DOHH2 (cell line): Measurements from ENCODE around the gene VTA1.

Experiments
- H3F3A ChIP-seq: fragments of 200-600 bp; sonication (generic), shearing (Covaris generic); 2 replicates; pipeline ENCODE4 v1.6.0; 2016; ENCODE audit warnings: antibody characterized with exemption, mild to moderate bottlenecking; ENCODE audit not compliant: control insufficient read depth, insufficient read depth
- H3K27ac ChIP-seq: fragments of 200-600 bp; sonication (generic); 2 replicates; pipeline ENCODE4 v1.5.1; 2014; ENCODE audit warnings: low read depth, mild to moderate bottlenecking, low read length, moderate library complexity
- H3K27me3 ChIP-seq: fragments of 200-600 bp; sonication (generic); 2 replicates; pipeline ENCODE4 v1.6.1; 2014; ENCODE audit warnings: mild to moderate bottlenecking, low read length, mixed read lengths; ENCODE audit not compliant: control insufficient read depth
- H3K36me3 ChIP-seq: fragments of 200-600 bp; sonication (generic); 2 replicates; pipeline ENCODE4 v1.6.1; 2014; ENCODE audit warnings: mild to moderate bottlenecking, low read length, moderate library complexity, mixed read lengths; ENCODE audit not compliant: control insufficient read depth
- H3K4me1 ChIP-seq: fragments of 200-600 bp; sonication (generic); 2 replicates; pipeline ENCODE4 v1.6.1; 2014; ENCODE audit warnings: mild to moderate bottlenecking, low read length, mixed read lengths; ENCODE audit not compliant: control insufficient read depth
- H3K4me2 ChIP-seq: fragments of 200-600 bp; sonication (generic); 2 replicates; pipeline ENCODE4 v1.6.0; 2014; ENCODE audit warnings: mild to moderate bottlenecking, low read length, moderate library complexity
- H3K4me3 ChIP-seq: fragments of 200-600 bp; sonication (generic); 2 replicates; pipeline ENCODE4 v1.5.1; 2014; ENCODE audit warnings: mild to moderate bottlenecking, low read length, mixed read lengths
- H3K79me2 ChIP-seq: fragments of 200-600 bp; sonication (generic); 2 replicates; pipeline ENCODE4 v1.6.1; 2014; ENCODE audit warnings: mild to moderate bottlenecking, low read length, mixed read lengths; ENCODE audit not compliant: control insufficient read depth
- H3K9me2 ChIP-seq: fragments of 200-600 bp; sonication (generic); replicated peaks from 2 replicates; pipeline ENCODE4 v1.6.1; 2014; ENCODE audit warnings: mild to moderate bottlenecking, low read length, mixed read lengths; ENCODE audit not compliant: control insufficient read depth
- H3K9me3 ChIP-seq: fragments of 200-600 bp; sonication (generic); 2 replicates; pipeline ENCODE4 v1.6.1; 2014; ENCODE audit warnings: antibody characterized with exemption, low read length, mixed read lengths; ENCODE audit not compliant: control insufficient read depth, insufficient read depth
- H4K20me1 ChIP-seq: fragments of 200-600 bp; sonication (generic); 2 replicates; pipeline ENCODE4 v1.6.0; 2014; ENCODE audit warnings: low read depth, mild to moderate bottlenecking, antibody characterized with exemption, low read length, moderate library complexity; ENCODE audit not compliant: control insufficient read depth, insufficient read depth
- CTCF ChIP-seq: fragments of 200-600 bp; sonication (generic); IDR thresholded peaks from one replicate; pipeline ENCODE4 v1.5.1; 2014; ENCODE audit warnings: antibody characterized with exemption, mild to moderate bottlenecking, low read depth, low read length; ENCODE audit not compliant: poor library complexity, severe bottlenecking
- EZH2phosphoT487 ChIP-seq: fragments of 200-600 bp; sonication (generic); IDR thresholded peaks from 2 replicates; pipeline ENCODE4 v1.6.1; 2017; ENCODE audit warnings: borderline replicate concordance, mild to moderate bottlenecking, antibody characterized with exemption, low read length, moderate library complexity, mixed read lengths

VTA1 gene

GRCh38 chr6:142162780-142163179 lies 15.7 kb downstream of the VTA1 start:
- no peaks in the 10 kb centered on the region for H3K27me3 ChIP-seq
- no peaks in the 10 kb centered on the region for H3F3A ChIP-seq
- H3K27ac ChIP-seq: no peak overlapping the region
- no peaks in the 10 kb centered on the region for H3K9me3 ChIP-seq
- peaks cover 75% of the 10 kb centered on the region for H3K79me2 ChIP-seq
- no peak for TF ChIP-seq CTCF
- TF ChIP-seq EZH2phosphoT487: no peak
- peaks cover 10% of the 10 kb centered on the region for H3K36me3 ChIP-seq
- no peaks in the 10 kb centered on the region for H4K20me1 ChIP-seq
- no peak overlapping the region for H3K4me3 ChIP-seq
- no peak overlapping the region for H3K4me2 ChIP-seq
- H3K9me2 ChIP-seq: no peaks in the 10 kb centered on the region
- H3K4me1 ChIP-seq: no peaks in the 10 kb centered on the region

- no peaks in the 10 kb centered on the region for H3F3A ChIP-seq
- no peaks in the 10 kb centered on the region for H3K4me1 ChIP-seq
- H3K27me3 ChIP-seq: no peaks in the 10 kb centered on the region
- H4K20me1 ChIP-seq: no peaks in the 10 kb centered on the region
- H3K4me2 ChIP-seq: no peak overlapping the region
- no peak overlapping the region for H3K27ac ChIP-seq
- H3K4me3 ChIP-seq: no peak overlapping the region
- H3K9me2 ChIP-seq: no peaks in the 10 kb centered on the region
- H3K9me3 ChIP-seq: no peaks in the 10 kb centered on the region
- peaks cover 54% of the 10 kb centered on the region for H3K79me2 ChIP-seq
- peaks cover 20% of the 10 kb centered on the region for H3K36me3 ChIP-seq
- no peak for TF ChIP-seq EZH2phosphoT487
- TF ChIP-seq CTCF: no peak
Measured at GRCh38 chr6:142165227-142165626, 18.2 kb downstream of the VTA1 start.

- H3K4me2 ChIP-seq: no peak overlapping the region
- no peak overlapping the region for H3K4me3 ChIP-seq
- no peaks in the 10 kb centered on the region for H3K27me3 ChIP-seq
- no peaks in the 10 kb centered on the region for H4K20me1 ChIP-seq
- TF ChIP-seq EZH2phosphoT487 (no peak), CTCF (no peak)
- H3K79me2 ChIP-seq: peaks cover 36% of the 10 kb centered on the region
- no peak overlapping the region for H3K27ac ChIP-seq
- H3K9me2 ChIP-seq: no peaks in the 10 kb centered on the region
- no peaks in the 10 kb centered on the region for H3K9me3 ChIP-seq
- H3K4me1 ChIP-seq: no peaks in the 10 kb centered on the region
- peaks cover 36% of the 10 kb centered on the region for H3K36me3 ChIP-seq
- no peaks in the 10 kb centered on the region for H3F3A ChIP-seq
Measured at GRCh38 chr6:142167071-142167470, 20.0 kb downstream of the VTA1 start.

DNA sequence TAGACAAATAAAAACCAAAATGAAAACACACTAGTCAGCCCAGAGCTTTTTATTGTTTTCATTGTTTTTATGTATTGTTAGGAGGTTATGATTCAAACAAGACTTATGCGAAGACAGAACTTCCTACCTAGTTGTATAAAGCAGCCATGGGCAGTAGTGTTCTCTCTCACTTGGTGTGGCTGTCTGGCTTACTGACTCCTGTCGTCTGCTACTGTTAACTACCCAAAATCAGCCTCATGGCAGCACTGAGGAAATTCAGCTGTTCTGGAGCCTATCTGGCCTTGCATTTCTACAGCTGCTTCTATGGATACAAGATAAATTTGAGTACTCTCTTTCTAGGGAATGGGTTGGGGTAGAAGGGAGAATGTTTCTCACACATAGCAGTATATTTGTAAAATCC lies 20.4 kb downstream of the VTA1 start:
- H3K79me2 ChIP-seq: peaks cover 32% of the 10 kb centered on the region

More for the DNA sequence above, 20.4 kb downstream of the VTA1 start:
- Histone ChIP-seq H3K4me3 (no peak overlapping the region), H3K9me3 (no peaks in the 10 kb centered on the region), H3K4me2 (no peak overlapping the region), H3K36me3 (peaks cover 41% of the 10 kb centered on the region), H3K4me1 (no peaks in the 10 kb centered on the region), H3K27ac (no peak overlapping the region), H3K9me2 (no peaks in the 10 kb centered on the region), H3F3A (no peaks in the 10 kb centered on the region), H4K20me1 (no peaks in the 10 kb centered on the region), H3K27me3 (no peaks in the 10 kb centered on the region)
- no peak for TF ChIP-seq CTCF
- no peak for TF ChIP-seq EZH2phosphoT487
